Lung (tissue), 12 donors: ENCODE measurements around the gene DRD2. TPM values are rescaled to one million over a fixed set of nuclear protein-coding genes. Genes with fewer than 3 reads are reported as not detected.

Source experiments
- ATAC-seq: fragments of 200-7000 bp; cut with Tn5 transposase; one replicate; pipeline ENCODE4 v1.9.1; 2020; ENCODE audit warnings: moderate number of reproducible peaks; ENCODE audit not compliant: insufficient read depth, low FRiP score
- DNase-seq, 3 donors: peaks; one replicate each; pipeline ENCODE4 v3.0.0-alpha.2; 2013 to 2017
- H3K27ac ChIP-seq, 2 donors: one replicate each; pipeline ENCODE4 v1.5.1; 2013; ENCODE audit warnings: mild to moderate bottlenecking in 2 of 2, moderate library complexity in 2 of 2, control low read depth in 1 of 2, inconsistent platforms in 1 of 2, low read depth in 1 of 2, low read length in 1 of 2
- H3K27me3 ChIP-seq, 3 donors: one replicate each; pipeline ENCODE4 v1.5.1; 2013; ENCODE audit warnings: low read length in 2 of 3; ENCODE audit not compliant: control insufficient read depth in 3 of 3, insufficient read depth in 3 of 3
- H3K36me3 ChIP-seq, 4 donors: one replicate each; pipeline ENCODE4 v1.5.1; 2013; ENCODE audit warnings: low read length in 4 of 4, mild to moderate bottlenecking in 1 of 4, moderate library complexity in 1 of 4; ENCODE audit not compliant: control insufficient read depth in 4 of 4, insufficient read depth in 4 of 4
- H3K4me1 ChIP-seq, 5 donors: one replicate each; pipeline ENCODE4 v1.5.1; 2013; ENCODE audit warnings: low read length in 5 of 5, mild to moderate bottlenecking in 2 of 5, moderate library complexity in 1 of 5; ENCODE audit not compliant: control insufficient read depth in 5 of 5, insufficient read depth in 5 of 5
- H3K4me3 ChIP-seq: one replicate; pipeline ENCODE4 v1.5.1; 2013; ENCODE audit warnings: mild to moderate bottlenecking, control low read depth, moderate library complexity
- H3K9ac ChIP-seq, 2 donors: one replicate each; pipeline ENCODE4 v1.5.1; 2013; ENCODE audit warnings: low read length in 2 of 2, control low read depth in 1 of 2; ENCODE audit not compliant: insufficient read depth in 1 of 2
- H3K9me3 ChIP-seq, 4 donors: one replicate each; pipeline ENCODE4 v1.5.1; 2013; ENCODE audit warnings: low read length in 3 of 4, mild to moderate bottlenecking in 1 of 4, moderate library complexity in 1 of 4; ENCODE audit not compliant: control insufficient read depth in 4 of 4, insufficient read depth in 3 of 4
- CTCF ChIP-seq: IDR thresholded peaks from 2 replicates; pipeline ENCODE4 v1.5.1; 2012; ENCODE audit warnings: mild to moderate bottlenecking; ENCODE audit errors: control extremely low read depth, extremely low read depth
- WGBS, 2 donors: extraction: QIAGEN DNeasy Blood & Tissue Kit; methylation state at CpG; one replicate each; pipeline ENCODE4 v1.1.7; 2013; 5-methylcytosine and 5-hydroxymethylcytosine counted together
- polyA plus RNA-seq, 2 donors: library from polyadenylated mRNA; stranded (reverse); fragments of 200-250 nt; gene quantifications; one replicate each; pipeline ENCODE4 v1.2.1, GENCODE V29; 2013
- total RNA-seq, 2 donors: library from RNA; depleted of rRNA in 1 of 2; stranded (reverse); fragments of >200 nt in 1 of 2; gene quantifications; one replicate each; pipeline ENCODE4 v1.2.1, GENCODE V29; 2014 to 2021
- donor health status: control.
- donor health status: control.
- donor health status: Bipolar disorder and iron deficiency.
- donor health status: healthy.
- donor health status: DM: yes; HTN: yes; CAD: no.

The DRD2 gene
- total and polyA plus RNA-seq, 4 donors: 0.08 to 0.28 TPM; not detected in 2

GRCh38 chr11:113411536-113411935 is 63.7 kb downstream of the DRD2 start:
- TF ChIP-seq CTCF: no peak
- no peak for DNase-seq
- H3K4me3 ChIP-seq: no peak overlapping the region
- H3K4me1 ChIP-seq: no peaks in the 10 kb centered on the region
- no peaks in the 10 kb centered on the region for H3K36me3 ChIP-seq
- no peak overlapping the region for H3K9ac ChIP-seq
- no peaks in the 10 kb centered on the region for H3K27me3 ChIP-seq
- no peak overlapping the region for H3K27ac ChIP-seq
- ATAC-seq: no peak
- WGBS, 2 donors: 83 to 91% methylated on average over 3 of the region's 3 CpGs
- H3K9me3 ChIP-seq: no peaks in the 10 kb centered on the region

GRCh38 chr11:113410414-113411135 is 64.6 kb downstream of the DRD2 start:
- H3K4me3 ChIP-seq: no peak overlapping the region
- peaks cover 0 to 2% (median 0%) of the 10 kb centered on the region in 5 donors for H3K4me1 ChIP-seq
- no peaks in the 10 kb centered on the region for H3K36me3 ChIP-seq
- no peak overlapping the region for H3K9ac ChIP-seq
- no peak for DNase-seq
- no peaks in the 10 kb centered on the region for H3K9me3 ChIP-seq
- H3K27me3 ChIP-seq: no peaks in the 10 kb centered on the region
- no peak overlapping the region for H3K27ac ChIP-seq
- no peak for TF ChIP-seq CTCF
- ATAC-seq: no peak
- WGBS, 2 donors: 92 to 93% methylated on average over 21 of the region's 21 CpGs

GRCh38 chr11:113409526-113409925 is 65.7 kb downstream of the DRD2 start:
- Histone ChIP-seq H3K9ac (no peak overlapping the region), H3K4me1 (peaks cover 0 to 2% (median 0%) of the 10 kb centered on the region in 5 donors), H3K27me3 (no peaks in the 10 kb centered on the region), H3K9me3 (no peaks in the 10 kb centered on the region), H3K36me3 (no peaks in the 10 kb centered on the region), H3K4me3 (no peak overlapping the region), H3K27ac (no peak overlapping the region)
- 83 to 88% methylated on average over 3 of the region's 3 CpGs for WGBS, 2 donors
- DNase-seq (no peak), ATAC-seq (no peak)
- TF ChIP-seq CTCF: no peak

GRCh38 chr11:113408887-113409286 is 66.3 kb downstream of the DRD2 start:
- H3K9ac ChIP-seq: no peak overlapping the region
- no peak overlapping the region for H3K27ac ChIP-seq
- 85 to 87% methylated on average over 9 of the region's 9 CpGs for WGBS, 2 donors
- H3K27me3 ChIP-seq: no peaks in the 10 kb centered on the region
- no peaks in the 10 kb centered on the region for H3K9me3 ChIP-seq
- no peak for DNase-seq
- no peak for TF ChIP-seq CTCF
- peaks cover 0 to 2% (median 0%) of the 10 kb centered on the region in 5 donors for H3K4me1 ChIP-seq
- H3K4me3 ChIP-seq: no peak overlapping the region
- H3K36me3 ChIP-seq: no peaks in the 10 kb centered on the region
- no peak for ATAC-seq
